T-helper 1 cell treated with Interleukin-12 subunit alpha and Interleukin-12 subunit beta and Interleukin-4 antibody, amounts not matched to agents 30 μg/mL and 1 μg/mL, for 36 hours (primary cell): ENCODE results near the gene SYNPR.

Source experiments
- H3K27ac Mint-ChIP-seq: one replicate; pipeline ENCODE4 v1.8.0; 2021; ENCODE audit warnings: mild to moderate bottlenecking, mixed read lengths
- H3K27me3 Mint-ChIP-seq: one replicate; pipeline ENCODE4 v1.8.0; 2021; ENCODE audit warnings: low read depth, mixed read lengths
- H3K36me3 Mint-ChIP-seq: one replicate; pipeline ENCODE4 v1.8.0; 2021; ENCODE audit warnings: low read depth, mixed read lengths
- H3K4me1 Mint-ChIP-seq: one replicate; pipeline ENCODE4 v1.8.0; 2021; ENCODE audit warnings: low read depth, mixed read lengths
- H3K4me3 Mint-ChIP-seq: one replicate; pipeline ENCODE4 v1.8.0; 2021; ENCODE audit warnings: mild to moderate bottlenecking, moderate library complexity, mixed read lengths
- H3K9me3 Mint-ChIP-seq: one replicate; pipeline ENCODE4 v1.8.0; 2021; ENCODE audit warnings: mixed read lengths

The SYNPR gene

DNA sequence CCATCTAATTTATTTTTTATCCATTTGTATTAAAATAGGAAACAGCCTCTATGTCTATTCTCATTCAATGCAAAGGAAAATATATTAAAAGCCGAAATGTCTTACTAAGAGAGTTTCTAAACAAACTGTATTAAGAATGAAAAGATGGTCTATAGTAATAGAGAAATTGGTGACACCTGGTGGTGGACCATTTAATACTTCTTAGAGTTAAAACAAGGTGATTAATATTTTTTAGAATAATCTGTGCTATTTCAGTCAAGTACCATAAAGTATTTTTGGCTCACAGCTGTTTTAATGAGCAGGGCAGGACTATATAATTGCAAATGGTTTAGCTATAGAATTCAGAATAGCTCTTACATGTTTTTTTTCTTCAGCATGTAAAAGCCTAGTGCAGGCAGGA, 55.7 kb downstream of the SYNPR start:
- Mint-ChIP-seq H3K9me3 (no peaks in the 10 kb centered on the region), H3K36me3 (no peaks in the 10 kb centered on the region), H3K4me3 (no peak overlapping the region), H3K27ac (no peak overlapping the region), H3K27me3 (no peaks in the 10 kb centered on the region), H3K4me1 (no peaks in the 10 kb centered on the region)

DNA sequence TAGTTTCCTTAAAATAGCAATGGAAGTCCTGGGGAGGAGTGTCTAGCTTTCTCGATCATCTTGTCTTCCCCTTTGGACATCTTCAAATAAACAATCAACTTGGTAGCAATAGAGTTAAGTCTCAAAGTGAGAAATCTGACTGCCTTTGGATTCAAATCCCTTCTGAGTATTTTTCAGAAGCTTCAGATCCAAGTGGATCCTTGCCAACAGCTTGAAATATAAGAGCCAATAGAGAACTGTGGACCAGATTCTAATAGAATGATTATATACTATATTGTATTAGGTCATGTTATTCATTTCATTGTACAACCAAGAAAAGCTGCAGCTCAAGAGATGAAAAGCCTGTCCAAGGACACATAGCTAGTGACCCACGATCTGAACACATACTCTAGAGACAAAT, 60.2 kb downstream of the SYNPR start:
- Mint-ChIP-seq H3K27me3 (peaks cover 3% of the 10 kb centered on the region), H3K36me3 (no peaks in the 10 kb centered on the region), H3K4me1 (no peaks in the 10 kb centered on the region), H3K27ac (no peak overlapping the region), H3K9me3 (no peaks in the 10 kb centered on the region), H3K4me3 (no peak overlapping the region)

DNA sequence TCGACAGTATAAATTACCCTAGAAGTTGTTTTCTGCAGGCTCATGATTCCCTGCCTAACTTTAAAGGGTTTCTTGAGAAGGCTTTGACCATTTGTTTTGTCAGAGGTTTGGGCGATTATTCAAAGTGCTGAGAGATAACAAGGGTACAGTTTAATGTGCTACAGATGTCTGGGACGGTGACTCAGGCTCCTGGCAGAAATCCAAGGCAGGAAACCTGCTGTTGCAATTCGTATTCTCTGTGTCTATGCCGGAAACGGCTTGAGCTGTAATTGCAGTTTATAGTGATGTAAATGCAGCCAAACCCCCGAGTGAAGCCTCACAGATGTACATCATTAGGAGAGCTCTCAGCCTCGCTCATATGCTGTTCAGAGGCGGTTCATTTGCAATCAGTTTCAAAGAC, 65.6 kb downstream of the SYNPR start:
- Mint-ChIP-seq H3K4me1 (no peaks in the 10 kb centered on the region), H3K36me3 (no peaks in the 10 kb centered on the region), H3K27me3 (peaks cover 10% of the 10 kb centered on the region), H3K4me3 (no peak overlapping the region), H3K9me3 (no peaks in the 10 kb centered on the region), H3K27ac (no peak overlapping the region)

DNA sequence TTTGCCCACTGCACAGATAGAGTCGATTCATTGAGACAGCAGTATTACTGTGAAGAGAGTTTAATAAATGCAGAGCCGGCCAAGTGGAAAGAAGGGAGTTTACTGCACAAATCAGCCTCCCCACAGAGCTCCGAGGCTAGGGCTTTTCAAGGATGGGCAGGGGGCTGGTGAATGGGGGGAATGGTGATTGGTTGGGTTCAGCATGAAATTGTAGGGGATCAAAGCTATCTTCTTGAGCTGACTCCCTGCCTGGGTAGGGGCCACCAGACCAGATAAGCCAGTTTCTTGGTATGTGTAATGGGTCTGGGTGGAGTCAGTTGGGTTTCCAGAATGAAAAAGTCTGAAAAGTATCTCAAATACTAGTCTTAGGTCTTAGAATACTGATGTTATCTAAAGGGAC, 66.6 kb downstream of the SYNPR start:
- Mint-ChIP-seq H3K4me3 (no peak overlapping the region), H3K36me3 (no peaks in the 10 kb centered on the region), H3K27ac (no peak overlapping the region), H3K4me1 (no peaks in the 10 kb centered on the region), H3K9me3 (no peaks in the 10 kb centered on the region), H3K27me3 (peaks cover 10% of the 10 kb centered on the region)

DNA sequence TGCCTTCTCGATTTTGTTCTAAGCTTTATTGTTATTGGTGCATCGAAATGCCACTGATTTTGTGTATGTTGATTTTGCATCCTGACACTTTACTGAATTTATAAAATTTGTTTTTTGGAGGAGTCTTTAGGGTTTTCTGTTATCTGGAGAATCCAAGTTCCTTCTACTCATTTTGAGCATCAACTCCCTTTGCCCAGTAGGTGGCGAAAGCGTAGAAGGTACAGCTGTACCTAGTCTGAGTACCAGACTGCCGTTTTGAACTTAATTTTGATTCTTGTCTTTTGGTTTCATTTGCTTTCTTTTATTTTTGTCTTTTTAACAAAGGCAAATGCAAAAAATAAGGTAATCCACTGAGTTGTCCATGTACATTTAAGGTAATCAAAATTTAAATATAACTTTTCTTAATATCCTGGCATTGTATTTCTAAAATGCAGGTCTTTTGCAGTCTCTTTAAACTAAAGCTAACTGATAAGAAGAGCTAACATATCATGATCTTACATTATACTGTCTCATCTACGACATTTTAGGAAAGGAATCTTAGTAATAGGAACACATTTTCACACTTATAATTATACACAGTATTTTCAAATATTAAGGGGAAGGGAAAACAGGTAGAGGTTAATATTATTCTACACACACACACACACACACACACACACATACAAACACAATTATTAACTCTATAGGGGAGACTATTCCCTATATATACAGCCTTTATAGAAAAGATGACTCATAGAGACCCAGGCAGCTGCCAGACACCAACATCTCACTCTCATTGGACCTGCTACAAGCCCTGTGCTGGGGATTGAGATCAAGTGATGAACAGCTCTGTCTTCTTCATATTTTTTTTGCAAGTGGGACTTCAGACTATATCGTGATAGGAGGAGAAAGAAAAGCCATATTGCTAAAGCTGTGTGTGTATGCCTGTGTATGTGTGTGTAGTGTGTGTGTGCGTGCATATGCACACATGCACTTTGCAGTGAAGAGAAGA, 71.8 kb downstream of the SYNPR start:
- Mint-ChIP-seq H3K36me3 (no peaks in the 10 kb centered on the region), H3K27ac (no peak overlapping the region), H3K4me1 (no peaks in the 10 kb centered on the region), H3K27me3 (peaks cover 16% of the 10 kb centered on the region), H3K4me3 (no peak overlapping the region), H3K9me3 (no peaks in the 10 kb centered on the region)

DNA sequence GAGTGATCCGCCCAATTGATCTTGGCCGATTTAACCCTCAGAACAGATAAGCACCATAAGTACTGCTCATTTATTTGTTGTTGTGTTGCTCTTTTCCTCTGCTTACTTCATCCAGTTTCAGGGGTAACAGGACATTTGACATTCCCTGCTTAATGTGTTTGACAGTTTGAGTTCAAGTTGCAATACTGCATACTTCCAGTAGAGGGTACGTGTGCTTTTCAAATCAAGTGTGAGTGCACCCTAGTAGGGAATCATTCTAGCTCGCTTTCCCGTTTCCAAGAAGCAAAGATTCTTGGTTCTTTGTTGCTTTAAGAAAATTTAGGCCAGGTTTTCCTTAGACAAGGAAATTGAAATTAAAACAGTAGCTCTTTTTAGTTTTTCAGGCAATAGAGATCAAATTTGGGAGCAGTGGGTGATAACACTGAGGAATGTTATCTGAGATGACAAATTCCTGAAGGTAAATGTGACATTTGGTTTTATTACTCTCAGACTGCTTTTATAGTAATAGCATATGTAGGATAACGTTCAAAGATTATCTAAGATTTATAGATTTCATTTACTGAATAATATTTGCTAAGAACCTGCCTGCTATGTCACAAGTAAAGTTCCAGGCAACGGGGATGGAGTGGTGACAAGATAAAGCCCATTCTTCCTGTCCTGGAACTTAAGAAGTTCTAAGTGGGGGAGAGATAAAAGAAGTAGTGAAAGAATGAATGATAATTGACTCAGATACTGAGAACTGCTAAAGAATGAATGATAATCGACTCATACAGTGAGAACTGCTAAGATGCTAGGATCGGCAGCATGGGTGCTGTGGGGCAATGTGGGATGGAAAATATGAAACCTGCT, 73.3 kb downstream of the SYNPR start:
- no peaks in the 10 kb centered on the region for H3K9me3 Mint-ChIP-seq
- H3K27ac Mint-ChIP-seq = no peak overlapping the region
- no peak overlapping the region for H3K4me3 Mint-ChIP-seq
- H3K36me3 Mint-ChIP-seq = no peaks in the 10 kb centered on the region
- H3K4me1 Mint-ChIP-seq = no peaks in the 10 kb centered on the region
- peaks cover 11% of the 10 kb centered on the region for H3K27me3 Mint-ChIP-seq

DNA sequence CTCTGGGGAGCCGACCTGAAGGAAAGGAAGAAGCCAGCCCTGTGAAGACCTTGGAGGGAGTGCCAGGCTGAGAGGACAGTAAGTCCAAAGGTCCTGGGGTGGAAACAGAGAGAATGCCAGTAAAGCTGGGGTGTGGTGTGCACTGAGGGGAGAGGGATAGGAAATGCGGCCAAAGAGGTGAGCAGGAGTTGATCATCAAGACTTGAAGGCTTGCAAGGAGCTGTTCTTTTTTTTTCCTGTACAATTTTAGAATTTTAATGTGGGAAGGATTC, 73.8 kb downstream of the SYNPR start:
- Mint-ChIP-seq H3K4me1 (no peaks in the 10 kb centered on the region), H3K27ac (no peak overlapping the region), H3K4me3 (no peak overlapping the region), H3K9me3 (no peaks in the 10 kb centered on the region), H3K36me3 (no peaks in the 10 kb centered on the region), H3K27me3 (peaks cover 11% of the 10 kb centered on the region)

DNA sequence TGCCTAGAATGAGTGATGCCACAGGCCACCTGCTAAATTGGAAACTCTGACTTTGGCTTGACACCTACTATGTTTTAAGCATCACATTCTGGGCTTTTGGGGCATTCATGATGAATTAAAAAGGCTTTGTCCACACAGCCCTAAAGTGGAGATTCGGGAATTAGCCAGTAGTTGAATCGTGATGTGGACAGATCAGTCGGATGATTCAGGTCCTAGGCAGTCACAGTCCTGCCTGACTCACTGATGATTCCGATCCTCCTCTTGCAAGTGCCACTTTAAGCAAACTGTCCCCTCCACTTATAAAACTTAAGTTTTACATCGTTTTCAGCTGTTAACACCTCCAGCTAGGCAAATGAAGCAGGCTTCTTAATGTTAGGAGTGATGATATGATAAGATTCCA, 75.3 kb downstream of the SYNPR start:
- Mint-ChIP-seq H3K27ac (no peak overlapping the region), H3K27me3 (peaks cover 11% of the 10 kb centered on the region), H3K9me3 (no peaks in the 10 kb centered on the region), H3K4me1 (no peaks in the 10 kb centered on the region), H3K36me3 (no peaks in the 10 kb centered on the region), H3K4me3 (no peak overlapping the region)

DNA sequence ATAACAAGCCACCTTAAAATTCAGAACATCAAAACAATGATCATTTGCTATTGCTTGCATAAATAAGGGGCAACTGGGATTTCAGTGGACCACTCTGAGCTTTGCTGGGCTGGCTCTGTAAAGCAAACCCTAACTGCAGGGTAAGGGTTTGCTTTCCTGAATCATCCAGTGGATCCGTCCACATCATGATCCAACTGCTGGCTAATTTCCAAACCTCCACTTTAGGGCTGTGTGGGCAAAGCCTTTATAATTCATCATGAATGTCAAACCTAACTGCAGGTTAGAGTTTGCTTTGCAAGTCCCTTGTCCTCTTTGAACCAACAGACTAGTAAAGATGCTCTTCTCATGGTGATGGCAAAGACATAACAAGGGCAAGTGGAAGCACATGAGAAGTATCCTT, 76.1 kb downstream of the SYNPR start:
- H3K27me3 Mint-ChIP-seq = peaks cover 11% of the 10 kb centered on the region

DNA sequence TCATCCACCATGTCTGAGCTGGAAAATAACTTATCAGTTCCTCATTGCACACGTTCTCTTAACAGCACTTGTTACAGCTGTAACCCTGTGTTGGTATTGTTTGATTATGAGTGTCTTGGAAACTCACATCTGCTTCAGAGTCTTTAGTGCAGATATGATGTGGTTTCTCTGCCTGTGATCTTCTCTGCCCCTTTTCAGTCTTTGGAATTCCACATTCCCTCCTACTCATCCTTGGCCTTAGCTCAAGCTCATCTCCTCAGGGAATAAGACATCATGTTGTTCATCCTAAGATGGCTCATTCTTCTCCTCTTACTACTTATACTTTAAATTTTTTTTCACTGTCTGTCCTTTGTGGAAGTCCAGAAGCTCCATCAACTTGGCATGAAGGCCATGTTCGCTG, 77.7 kb downstream of the SYNPR start:
- Mint-ChIP-seq H3K36me3 (no peaks in the 10 kb centered on the region), H3K27ac (no peak overlapping the region), H3K27me3 (peaks cover 4% of the 10 kb centered on the region), H3K4me1 (no peaks in the 10 kb centered on the region), H3K9me3 (no peaks in the 10 kb centered on the region), H3K4me3 (no peak overlapping the region)

More for the DNA sequence above, 76.1 kb downstream of the SYNPR start:
- Mint-ChIP-seq H3K4me3 (no peak overlapping the region), H3K4me1 (no peaks in the 10 kb centered on the region), H3K27ac (no peak overlapping the region), H3K9me3 (no peaks in the 10 kb centered on the region), H3K36me3 (no peaks in the 10 kb centered on the region)

DNA sequence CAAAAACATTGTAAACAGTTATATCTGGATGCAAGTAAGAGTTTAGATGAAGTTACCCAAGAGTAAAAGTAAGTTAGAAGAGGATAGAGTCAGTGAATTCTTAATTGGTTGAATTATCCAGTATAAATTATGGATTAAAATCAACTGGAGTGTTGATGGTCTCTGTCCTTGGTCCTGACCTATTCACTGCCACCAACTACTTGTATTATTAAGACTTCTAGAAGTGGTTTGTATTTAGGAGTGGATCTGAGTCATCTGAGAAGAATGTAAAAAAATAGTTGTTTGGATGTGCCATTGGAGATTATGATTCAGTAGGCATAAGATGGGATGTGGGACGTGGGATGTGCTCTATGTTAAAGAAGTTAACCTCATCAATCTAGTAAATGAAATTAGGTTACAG, 86.4 kb downstream of the SYNPR start:
- no peaks in the 10 kb centered on the region for H3K9me3 Mint-ChIP-seq
- no peaks in the 10 kb centered on the region for H3K4me1 Mint-ChIP-seq
- H3K27me3 Mint-ChIP-seq = no peaks in the 10 kb centered on the region
- H3K36me3 Mint-ChIP-seq = no peaks in the 10 kb centered on the region
- no peak overlapping the region for H3K4me3 Mint-ChIP-seq
- no peak overlapping the region for H3K27ac Mint-ChIP-seq

DNA sequence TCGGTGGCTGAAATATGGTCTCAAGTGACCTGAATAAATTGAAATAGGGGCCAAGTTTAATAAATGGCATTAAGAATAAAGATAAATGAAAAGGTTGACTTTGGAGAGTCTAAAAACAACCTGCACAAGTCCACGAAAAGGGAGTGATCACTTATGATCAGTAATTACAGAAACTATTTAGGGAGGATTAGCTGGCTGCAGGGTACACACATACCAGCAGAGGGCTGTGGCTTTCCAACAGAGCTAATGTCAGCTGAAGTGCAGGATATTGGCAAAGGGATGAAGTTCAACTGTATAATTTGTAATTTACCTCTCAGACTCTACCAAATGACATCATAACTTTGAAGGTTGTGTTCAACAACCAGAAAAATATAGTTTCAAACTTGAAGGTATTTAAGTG, 86.8 kb downstream of the SYNPR start:
- Mint-ChIP-seq H3K36me3 (no peaks in the 10 kb centered on the region), H3K27me3 (no peaks in the 10 kb centered on the region), H3K4me1 (no peaks in the 10 kb centered on the region), H3K27ac (no peak overlapping the region), H3K4me3 (no peak overlapping the region), H3K9me3 (no peaks in the 10 kb centered on the region)

DNA sequence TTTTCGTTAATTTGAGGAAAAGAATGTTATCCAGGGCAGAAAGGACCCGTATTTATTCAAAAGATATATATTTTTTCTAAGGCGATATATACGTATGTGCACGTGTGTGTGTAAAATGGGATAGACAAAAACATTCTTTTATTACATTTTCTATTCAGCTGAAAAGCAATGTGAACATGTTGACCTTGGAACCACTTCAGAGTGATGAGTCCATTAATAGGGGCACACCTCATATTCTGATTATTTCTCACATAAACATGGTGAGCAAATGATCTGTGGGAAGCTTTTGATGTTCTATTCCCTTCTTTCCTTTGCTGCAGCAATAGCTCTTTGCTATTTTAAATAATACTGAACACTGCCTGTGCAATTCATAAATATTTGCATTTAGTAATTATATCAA, 87.6 kb downstream of the SYNPR start:
- no peaks in the 10 kb centered on the region for H3K4me1 Mint-ChIP-seq
- no peaks in the 10 kb centered on the region for H3K27me3 Mint-ChIP-seq
- no peaks in the 10 kb centered on the region for H3K9me3 Mint-ChIP-seq
- no peak overlapping the region for H3K27ac Mint-ChIP-seq
- H3K36me3 Mint-ChIP-seq = no peaks in the 10 kb centered on the region
- no peak overlapping the region for H3K4me3 Mint-ChIP-seq

DNA sequence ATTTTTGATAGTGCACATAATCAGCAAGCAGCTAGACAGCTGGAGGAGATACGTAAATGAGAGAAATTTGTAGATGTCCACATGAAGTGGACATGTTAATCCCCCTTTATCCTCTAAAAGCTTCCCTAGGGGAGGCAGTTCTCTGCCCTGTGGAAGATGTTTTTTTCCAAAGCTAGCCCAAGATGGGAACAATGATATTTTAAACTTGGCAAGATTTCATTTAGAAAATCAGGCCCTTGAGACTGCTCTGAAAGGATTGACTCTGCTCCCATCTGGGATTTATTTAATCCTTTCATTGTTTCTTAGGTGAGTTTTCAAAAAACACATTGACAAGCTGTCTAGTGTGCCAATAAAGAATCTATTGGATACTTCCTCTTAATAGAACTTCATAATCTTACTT, 92.0 kb downstream of the SYNPR start:
- no peaks in the 10 kb centered on the region for H3K4me1 Mint-ChIP-seq
- H3K27ac Mint-ChIP-seq = no peak overlapping the region
- H3K9me3 Mint-ChIP-seq = no peaks in the 10 kb centered on the region
- H3K36me3 Mint-ChIP-seq = no peaks in the 10 kb centered on the region
- no peak overlapping the region for H3K4me3 Mint-ChIP-seq
- H3K27me3 Mint-ChIP-seq = no peaks in the 10 kb centered on the region

DNA sequence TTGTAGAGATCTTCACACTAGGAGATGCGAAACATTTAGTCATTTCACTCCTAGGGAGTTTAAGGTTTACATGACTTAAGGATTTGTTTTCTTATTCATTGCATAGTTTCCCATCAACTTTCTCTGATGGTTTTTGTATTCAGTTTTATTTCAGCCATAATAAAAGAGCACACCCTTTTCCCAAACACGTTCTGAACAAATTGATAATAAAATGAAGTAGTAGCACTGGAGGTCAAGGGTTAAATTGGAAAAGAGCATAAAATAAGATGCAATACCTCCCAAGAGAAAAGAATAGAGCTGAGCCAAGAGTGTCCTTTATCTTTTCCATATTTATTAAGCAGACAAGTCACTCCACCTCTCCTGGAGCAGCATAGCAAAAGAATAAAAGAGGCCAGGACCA, 104.9 kb downstream of the SYNPR start:
- Mint-ChIP-seq H3K4me3 (no peak overlapping the region), H3K36me3 (no peaks in the 10 kb centered on the region), H3K4me1 (no peaks in the 10 kb centered on the region), H3K9me3 (no peaks in the 10 kb centered on the region), H3K27ac (no peak overlapping the region), H3K27me3 (no peaks in the 10 kb centered on the region)
